ENCODE results near the gene PDZK1.

Gene PDZK1

DNA sequence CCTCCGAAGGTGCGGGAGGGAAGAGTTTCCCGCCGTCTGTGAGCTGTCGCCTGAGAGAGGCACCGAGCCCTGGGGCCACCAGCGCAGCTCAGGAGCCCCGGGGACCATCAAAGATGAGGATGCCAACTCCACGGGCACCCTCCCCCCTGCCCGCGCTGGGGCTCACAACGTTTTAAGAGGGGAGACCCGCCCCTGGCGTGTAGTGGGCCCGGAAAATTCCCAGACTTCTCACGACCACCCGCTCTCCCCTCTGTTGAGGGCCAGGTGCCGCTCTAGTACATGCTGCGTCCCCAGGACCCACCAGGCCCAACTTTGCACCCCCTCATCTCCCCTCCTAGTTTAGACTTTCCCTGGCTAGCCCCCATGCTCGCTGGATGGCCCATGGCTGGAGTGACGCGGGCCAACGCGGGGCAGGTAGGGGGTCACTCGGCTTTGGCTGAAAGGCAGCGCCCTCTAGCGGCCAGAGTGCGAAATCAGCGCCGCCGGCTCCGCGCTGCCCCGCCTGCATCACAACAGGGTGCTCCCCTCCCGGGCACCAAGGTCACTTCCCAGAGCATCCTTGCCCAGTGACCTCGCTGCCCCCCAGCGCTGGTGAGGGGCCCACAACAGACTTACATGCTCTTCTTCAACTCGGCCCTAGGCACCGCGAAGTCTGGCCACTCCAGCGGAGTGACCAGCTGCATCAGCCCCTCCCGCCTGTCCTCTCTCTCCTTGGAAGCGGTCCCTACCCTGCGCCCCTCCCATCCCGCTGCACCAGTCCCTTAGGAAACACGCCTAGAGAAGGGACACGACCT lies 13.9 kb upstream of the PDZK1 start (continued):
- TF ChIP-seq, protein P1, sequence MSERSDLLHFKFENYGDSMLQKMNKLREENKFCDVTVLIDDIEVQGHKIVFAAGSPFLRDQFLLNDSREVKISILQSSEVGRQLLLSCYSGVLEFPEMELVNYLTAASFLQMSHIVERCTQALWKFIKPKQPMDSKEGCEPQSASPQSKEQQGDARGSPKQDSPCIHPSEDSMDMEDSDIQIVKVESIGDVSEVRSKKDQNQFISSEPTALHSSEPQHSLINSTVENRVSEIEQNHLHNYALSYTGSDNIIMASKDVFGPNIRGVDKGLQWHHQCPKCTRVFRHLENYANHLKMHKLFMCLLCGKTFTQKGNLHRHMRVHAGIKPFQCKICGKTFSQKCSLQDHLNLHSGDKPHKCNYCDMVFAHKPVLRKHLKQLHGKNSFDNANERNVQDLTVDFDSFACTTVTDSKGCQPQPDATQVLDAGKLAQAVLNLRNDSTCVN (tag by site-specific recombination; optimal IDR thresholded peaks at IDR 0.05) = peak; percentile 25
- TF ChIP-seq HOXD13 (CRISPR knock-in tag; IDR thresholded peaks at IDR 0.05; ENCODE audit: borderline replicate concordance) (no peak), ZNF335 (tag by site-specific recombination; conservative IDR thresholded peaks at IDR 0.05) (0 out of 2 replicates have a peak, but pooled peaks have one; percentile 21), ZNF600 (tag by site-specific recombination; IDR thresholded peaks at IDR 0.05) (peak; percentile 83), ZNF549 (tag by site-specific recombination; IDR thresholded peaks at IDR 0.05) (no peak)
- TF ChIP-seq, protein P2, sequence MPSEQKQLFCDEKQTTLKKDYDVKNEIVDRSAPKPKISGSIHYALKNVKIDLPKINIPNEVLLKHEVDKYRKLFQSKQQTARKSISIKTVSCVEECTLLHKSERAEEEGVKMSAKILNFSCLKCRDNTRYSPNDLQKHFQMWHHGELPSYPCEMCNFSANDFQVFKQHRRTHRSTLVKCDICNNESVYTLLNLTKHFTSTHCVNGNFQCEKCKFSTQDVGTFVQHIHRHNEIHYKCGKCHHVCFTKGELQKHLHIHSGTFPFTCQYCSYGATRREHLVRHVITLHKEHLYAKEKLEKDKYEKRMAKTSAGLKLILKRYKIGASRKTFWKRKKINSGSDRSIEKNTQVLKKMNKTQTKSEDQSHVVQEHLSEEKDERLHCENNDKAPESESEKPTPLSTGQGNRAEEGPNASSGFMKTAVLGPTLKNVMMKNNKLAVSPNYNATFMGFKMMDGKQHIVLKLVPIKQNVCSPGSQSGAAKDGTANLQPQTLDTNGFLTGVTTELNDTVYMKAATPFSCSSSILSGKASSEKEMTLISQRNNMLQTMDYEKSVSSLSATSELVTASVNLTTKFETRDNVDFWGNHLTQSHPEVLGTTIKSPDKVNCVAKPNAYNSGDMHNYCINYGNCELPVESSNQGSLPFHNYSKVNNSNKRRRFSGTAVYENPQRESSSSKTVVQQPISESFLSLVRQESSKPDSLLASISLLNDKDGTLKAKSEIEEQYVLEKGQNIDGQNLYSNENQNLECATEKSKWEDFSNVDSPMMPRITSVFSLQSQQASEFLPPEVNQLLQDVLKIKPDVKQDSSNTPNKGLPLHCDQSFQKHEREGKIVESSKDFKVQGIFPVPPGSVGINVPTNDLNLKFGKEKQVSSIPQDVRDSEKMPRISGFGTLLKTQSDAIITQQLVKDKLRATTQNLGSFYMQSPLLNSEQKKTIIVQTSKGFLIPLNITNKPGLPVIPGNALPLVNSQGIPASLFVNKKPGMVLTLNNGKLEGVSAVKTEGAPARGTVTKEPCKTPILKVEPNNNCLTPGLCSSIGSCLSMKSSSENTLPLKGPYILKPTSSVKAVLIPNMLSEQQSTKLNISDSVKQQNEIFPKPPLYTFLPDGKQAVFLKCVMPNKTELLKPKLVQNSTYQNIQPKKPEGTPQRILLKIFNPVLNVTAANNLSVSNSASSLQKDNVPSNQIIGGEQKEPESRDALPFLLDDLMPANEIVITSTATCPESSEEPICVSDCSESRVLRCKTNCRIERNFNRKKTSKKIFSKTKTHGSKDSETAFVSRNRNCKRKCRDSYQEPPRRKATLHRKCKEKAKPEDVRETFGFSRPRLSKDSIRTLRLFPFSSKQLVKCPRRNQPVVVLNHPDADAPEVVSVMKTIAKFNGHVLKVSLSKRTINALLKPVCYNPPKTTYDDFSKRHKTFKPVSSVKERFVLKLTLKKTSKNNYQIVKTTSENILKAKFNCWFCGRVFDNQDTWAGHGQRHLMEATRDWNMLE (tag by site-specific recombination; conservative IDR thresholded peaks at IDR 0.05; ENCODE audit: low read depth) = no peak

DNA sequence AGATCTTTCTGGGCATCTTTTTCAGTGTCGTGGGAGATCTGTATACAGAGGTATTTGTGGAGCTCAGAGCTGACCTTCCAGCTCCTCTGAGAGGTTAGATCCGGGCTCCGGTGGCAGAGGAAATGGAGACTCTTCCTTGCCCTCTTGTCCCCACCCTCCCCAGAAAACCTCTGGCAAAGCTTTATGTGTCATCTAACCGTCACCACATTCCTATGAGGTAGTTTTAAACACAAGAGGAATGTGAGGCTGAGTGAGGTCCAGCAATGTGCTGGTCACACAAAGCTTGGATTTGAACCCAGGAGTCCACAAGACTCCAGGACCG lies 13.3 kb upstream of the PDZK1 start:
- Histone ChIP-seq H3K4me1 (ENCODE audit: control insufficient read depth, insufficient read depth, low read length) (no peaks in the 10 kb centered on the region), H3K36me3 (ENCODE audit: control insufficient read depth in 2 of 2, insufficient read depth in 1 of 2, low read length in 2 of 2) (no peaks in the 10 kb centered on the region), H3K4me3 (ENCODE audit: low read depth, low read length) (no peak overlapping the region), H3K9me3 (ENCODE audit: control insufficient read depth, insufficient read depth, low read depth, low read length) (no peaks in the 10 kb centered on the region), H3K27ac (ENCODE audit: extremely low read depth, low read depth, low read length) (no peak overlapping the region)
- CTCF ChIA-PET = interaction anchor here (0.6 to 1.3 kb wide), 16 partner anchors 9 to 136 kb away, joined by 3 to 8 read pairs (median 4); partner anchors contain the start of genes PDZK1 and POLR3C
- TF ChIP-seq, protein P3, sequence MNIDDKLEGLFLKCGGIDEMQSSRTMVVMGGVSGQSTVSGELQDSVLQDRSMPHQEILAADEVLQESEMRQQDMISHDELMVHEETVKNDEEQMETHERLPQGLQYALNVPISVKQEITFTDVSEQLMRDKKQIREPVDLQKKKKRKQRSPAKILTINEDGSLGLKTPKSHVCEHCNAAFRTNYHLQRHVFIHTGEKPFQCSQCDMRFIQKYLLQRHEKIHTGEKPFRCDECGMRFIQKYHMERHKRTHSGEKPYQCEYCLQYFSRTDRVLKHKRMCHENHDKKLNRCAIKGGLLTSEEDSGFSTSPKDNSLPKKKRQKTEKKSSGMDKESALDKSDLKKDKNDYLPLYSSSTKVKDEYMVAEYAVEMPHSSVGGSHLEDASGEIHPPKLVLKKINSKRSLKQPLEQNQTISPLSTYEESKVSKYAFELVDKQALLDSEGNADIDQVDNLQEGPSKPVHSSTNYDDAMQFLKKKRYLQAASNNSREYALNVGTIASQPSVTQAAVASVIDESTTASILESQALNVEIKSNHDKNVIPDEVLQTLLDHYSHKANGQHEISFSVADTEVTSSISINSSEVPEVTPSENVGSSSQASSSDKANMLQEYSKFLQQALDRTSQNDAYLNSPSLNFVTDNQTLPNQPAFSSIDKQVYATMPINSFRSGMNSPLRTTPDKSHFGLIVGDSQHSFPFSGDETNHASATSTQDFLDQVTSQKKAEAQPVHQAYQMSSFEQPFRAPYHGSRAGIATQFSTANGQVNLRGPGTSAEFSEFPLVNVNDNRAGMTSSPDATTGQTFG (tag by site-specific recombination; IDR thresholded peaks at IDR 0.05; ENCODE audit: borderline replicate concordance) = no peak
- TF ChIP-seq GLI2 (tag by site-specific recombination; IDR thresholded peaks at IDR 0.05; ENCODE audit: borderline replicate concordance, low read depth) (no peak), ZNF354C (tag by site-specific recombination; IDR thresholded peaks at IDR 0.05; ENCODE audit: borderline replicate concordance, low read depth) (no peak), ZFP37 (tag by site-specific recombination; IDR thresholded peaks at IDR 0.05) (no peak), SCRT2 (tag by site-specific recombination; IDR thresholded peaks at IDR 0.05) (no peak), ZNF211 (tag by site-specific recombination; IDR thresholded peaks at IDR 0.05; ENCODE audit: low read depth) (no peak), SALL2 (tag by site-specific recombination; IDR thresholded peaks at IDR 0.05; ENCODE audit: borderline replicate concordance) (no peak), ZNF335 (tag by site-specific recombination; conservative IDR thresholded peaks at IDR 0.05) (no peak), SP3 (tag by site-specific recombination; IDR thresholded peaks at IDR 0.05) (no peak), ZNF571 (tag by site-specific recombination; IDR thresholded peaks at IDR 0.05) (no peak), ZNF707 (tag by site-specific recombination; IDR thresholded peaks at IDR 0.05) (no peak), ZNF529 (tag by site-specific recombination; IDR thresholded peaks at IDR 0.05; ENCODE audit: insufficient replicate concordance) (no peak)
- TF ChIP-seq, protein P4, sequence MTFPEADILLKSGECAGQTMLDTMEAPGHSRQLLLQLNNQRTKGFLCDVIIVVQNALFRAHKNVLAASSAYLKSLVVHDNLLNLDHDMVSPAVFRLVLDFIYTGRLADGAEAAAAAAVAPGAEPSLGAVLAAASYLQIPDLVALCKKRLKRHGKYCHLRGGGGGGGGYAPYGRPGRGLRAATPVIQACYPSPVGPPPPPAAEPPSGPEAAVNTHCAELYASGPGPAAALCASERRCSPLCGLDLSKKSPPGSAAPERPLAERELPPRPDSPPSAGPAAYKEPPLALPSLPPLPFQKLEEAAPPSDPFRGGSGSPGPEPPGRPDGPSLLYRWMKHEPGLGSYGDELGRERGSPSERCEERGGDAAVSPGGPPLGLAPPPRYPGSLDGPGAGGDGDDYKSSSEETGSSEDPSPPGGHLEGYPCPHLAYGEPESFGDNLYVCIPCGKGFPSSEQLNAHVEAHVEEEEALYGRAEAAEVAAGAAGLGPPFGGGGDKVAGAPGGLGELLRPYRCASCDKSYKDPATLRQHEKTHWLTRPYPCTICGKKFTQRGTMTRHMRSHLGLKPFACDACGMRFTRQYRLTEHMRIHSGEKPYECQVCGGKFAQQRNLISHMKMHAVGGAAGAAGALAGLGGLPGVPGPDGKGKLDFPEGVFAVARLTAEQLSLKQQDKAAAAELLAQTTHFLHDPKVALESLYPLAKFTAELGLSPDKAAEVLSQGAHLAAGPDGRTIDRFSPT (tag by site-specific recombination; IDR thresholded peaks at IDR 0.05) = no peak
- POLR2A ChIA-PET = interaction anchor here (2.0 kb wide), 1 partner anchor 104 kb away, joined by 5 read pairs; the partner anchor contains the start of genes POLR3C and RNF115
